GM12878 (cell line): Measurements from ENCODE around the gene RASGRP3. TPM values are rescaled to one million over a fixed set of nuclear protein-coding genes. Genes with fewer than 3 reads are reported as not detected.
A peak's percentile ranks its signal among the peaks of the same experiment; 100 is the strongest.

Source experiments
- ATF2 ChIP-seq: IDR thresholded peaks from 2 replicates; pipeline ENCODE4 v1.6.1; 2012; ENCODE audit warnings: low read length, inconsistent platforms
- CHD2 ChIP-seq: IDR thresholded peaks from 2 replicates; pipeline ENCODE4 v1.6.1; 2011; ENCODE audit warnings: low read depth, low read length, improper control_type of control experiment, borderline replicate concordance
- CREM ChIP-seq: IDR thresholded peaks from 2 replicates; pipeline ENCODE4 v1.6.1; 2014; ENCODE audit warnings: antibody characterized with exemption, low read depth
- FOXM1 ChIP-seq: IDR thresholded peaks from 2 replicates; pipeline ENCODE4 v1.6.1; 2012; ENCODE audit warnings: low read depth, mild to moderate bottlenecking, inconsistent platforms, low read length, moderate library complexity
- IKZF1 ChIP-seq: fragments of 450-650 bp; conservative IDR thresholded peaks from 2 replicates; pipeline ENCODE4 v1.6.1; 2017; ENCODE audit warnings: antibody characterized with exemption, mild to moderate bottlenecking
- IRF4 ChIP-seq: IDR thresholded peaks from 2 replicates; pipeline ENCODE4 v1.6.1; 2011; ENCODE audit warnings: low read depth, low read length
- JUND ChIP-seq: IDR thresholded peaks from 2 replicates; pipeline ENCODE4 v1.6.1; 2012; ENCODE audit warnings: low read depth, mild to moderate bottlenecking, low read length, improper control_type of control experiment, moderate library complexity
- MEF2A ChIP-seq: IDR thresholded peaks from 2 replicates; pipeline ENCODE4 v1.6.1; 2011; ENCODE audit warnings: low read depth, mild to moderate bottlenecking, low read length, moderate library complexity; ENCODE audit not compliant: insufficient read depth
- RELB ChIP-seq: fragments of 450-650 bp; IDR thresholded peaks from 2 replicates; pipeline ENCODE4 v1.6.1; 2017; ENCODE audit warnings: low read depth, mild to moderate bottlenecking, moderate library complexity
- SPI1 ChIP-seq: IDR thresholded peaks from 2 replicates; pipeline ENCODE4 v1.6.1; 2011; ENCODE audit warnings: low read depth, mild to moderate bottlenecking, low read length, moderate library complexity, borderline replicate concordance; ENCODE audit not compliant: insufficient read depth
- SRF ChIP-seq, 2 experiments: IDR thresholded peaks; 2 replicates each; pipeline ENCODE4 v1.6.1; 2011; ENCODE audit warnings: low read depth in 2 of 2, low read length in 2 of 2, mild to moderate bottlenecking in 1 of 2, moderate library complexity in 1 of 2
- USF1 ChIP-seq: IDR thresholded peaks from 2 replicates; pipeline ENCODE4 v1.6.1; 2011; ENCODE audit warnings: borderline replicate concordance, low read depth, mild to moderate bottlenecking, moderate library complexity, mixed read lengths, low read length; ENCODE audit not compliant: insufficient read depth; ENCODE audit errors: extremely low read length
- ZBTB40 ChIP-seq: fragments of 450-650 bp; IDR thresholded peaks from 2 replicates; pipeline ENCODE4 v1.6.1; 2016; ENCODE audit warnings: mild to moderate bottlenecking, moderate library complexity, borderline replicate concordance
- polyA plus RNA-seq, 11 experiments: library from polyadenylated mRNA; depleted of rRNA in 4 of 11; unstranded in 6 of 11; stranded (reverse) in 5 of 11; fragments of >200 nt; fragmentation: Nextera tagmentation in 4 of 11; fragmentation: Illumina TruSeq in 1 of 11; extraction: Ambion mirVana in 4 of 11; extraction: Trizol in 1 of 11; gene quantifications; 1 replicate in 1 of 11; 2 replicates in 10 of 11; pipeline versions ENCODE4 v1.2.1 to v1.2.3, GENCODE V29; 2011 to 2016; ENCODE audit warnings: inconsistent platforms in 2 of 11, missing spikeins in 2 of 11, low read depth in 1 of 11
- total RNA-seq, 4 experiments: library from RNA; depleted of rRNA in 3 of 4; stranded (reverse); fragments of >200 nt in 3 of 4; fragmentation: Illumina TruSeq in 1 of 4; extraction: Trizol in 1 of 4; gene quantifications; 2 replicates each; pipeline versions ENCODE4 v1.2.1 to v1.2.3, GENCODE V29; 2013 to 2021
- TF ChIP-seq, protein P1 (sequence below): IDR thresholded peaks from 2 replicates; pipeline ENCODE4 v1.6.1; 2012; ENCODE audit warnings: mild to moderate bottlenecking, low read depth, low read length

The RASGRP3 gene
- total and polyA plus RNA-seq, 10 of the 15 experiments (the other 5 are each of a cell fraction or from before 2014, with no cell fraction given): 31.6 to 106 (median 64.7) TPM

GRCh38 chr2:33484042-33484621 is 7.7 kb downstream of the RASGRP3 start (continued):
- no peak for TF ChIP-seq USF1
- TF ChIP-seq, protein P1, sequence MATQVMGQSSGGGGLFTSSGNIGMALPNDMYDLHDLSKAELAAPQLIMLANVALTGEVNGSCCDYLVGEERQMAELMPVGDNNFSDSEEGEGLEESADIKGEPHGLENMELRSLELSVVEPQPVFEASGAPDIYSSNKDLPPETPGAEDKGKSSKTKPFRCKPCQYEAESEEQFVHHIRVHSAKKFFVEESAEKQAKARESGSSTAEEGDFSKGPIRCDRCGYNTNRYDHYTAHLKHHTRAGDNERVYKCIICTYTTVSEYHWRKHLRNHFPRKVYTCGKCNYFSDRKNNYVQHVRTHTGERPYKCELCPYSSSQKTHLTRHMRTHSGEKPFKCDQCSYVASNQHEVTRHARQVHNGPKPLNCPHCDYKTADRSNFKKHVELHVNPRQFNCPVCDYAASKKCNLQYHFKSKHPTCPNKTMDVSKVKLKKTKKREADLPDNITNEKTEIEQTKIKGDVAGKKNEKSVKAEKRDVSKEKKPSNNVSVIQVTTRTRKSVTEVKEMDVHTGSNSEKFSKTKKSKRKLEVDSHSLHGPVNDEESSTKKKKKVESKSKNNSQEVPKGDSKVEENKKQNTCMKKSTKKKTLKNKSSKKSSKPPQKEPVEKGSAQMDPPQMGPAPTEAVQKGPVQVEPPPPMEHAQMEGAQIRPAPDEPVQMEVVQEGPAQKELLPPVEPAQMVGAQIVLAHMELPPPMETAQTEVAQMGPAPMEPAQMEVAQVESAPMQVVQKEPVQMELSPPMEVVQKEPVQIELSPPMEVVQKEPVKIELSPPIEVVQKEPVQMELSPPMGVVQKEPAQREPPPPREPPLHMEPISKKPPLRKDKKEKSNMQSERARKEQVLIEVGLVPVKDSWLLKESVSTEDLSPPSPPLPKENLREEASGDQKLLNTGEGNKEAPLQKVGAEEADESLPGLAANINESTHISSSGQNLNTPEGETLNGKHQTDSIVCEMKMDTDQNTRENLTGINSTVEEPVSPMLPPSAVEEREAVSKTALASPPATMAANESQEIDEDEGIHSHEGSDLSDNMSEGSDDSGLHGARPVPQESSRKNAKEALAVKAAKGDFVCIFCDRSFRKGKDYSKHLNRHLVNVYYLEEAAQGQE: no peak
- TF ChIP-seq CHD2: no peak
- TF ChIP-seq SPI1: peak; percentile 78
- TF ChIP-seq SRF (IDR thresholded peaks at IDR 0.05; ENCODE audit: low read depth in 2 of 2, low read length in 2 of 2): peak in 1 of 2 experiments; percentile 71; a peak in 1 of 4 replicates
- TF ChIP-seq RELB: peak; percentile 72; the same call in 1 of the 2 replicates
- TF ChIP-seq FOXM1: peak; percentile 87
- TF ChIP-seq IKZF1: peak; percentile 70
- TF ChIP-seq ZBTB40: no peak
- TF ChIP-seq IRF4: peak; percentile 85
- peak; percentile 52; the same call in 1 of the 2 replicates for TF ChIP-seq CREM
- TF ChIP-seq JUND: no peak
- TF ChIP-seq MEF2A: peak; percentile 88
- peak; percentile 79 for TF ChIP-seq ATF2
